ENCODE results near the gene DNAH2.
"Not testable (repeated sequence)": the region's sequence is repeated elsewhere in the genome, so short reads cannot be mapped to it uniquely, and the experiment has no call there.

Gene DNAH2

DNA sequence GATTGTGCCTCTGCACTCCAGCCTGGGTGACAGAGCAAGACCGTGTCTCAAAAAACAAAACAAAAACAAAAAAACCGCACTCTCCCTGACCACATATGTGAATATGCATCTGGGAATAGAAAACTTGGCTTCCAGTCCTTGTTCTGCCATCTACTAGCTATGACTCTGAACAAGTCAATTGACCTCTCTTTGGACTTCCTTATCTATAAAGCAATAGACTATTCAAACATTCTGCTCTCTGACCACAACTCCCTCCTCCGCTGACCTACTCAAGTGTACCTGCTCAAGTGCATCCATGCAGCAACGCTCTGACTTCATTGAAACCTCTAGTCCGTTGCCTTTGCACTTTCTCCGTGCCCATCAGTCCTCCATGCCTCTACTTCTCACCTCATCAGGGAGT is 63.9 kb downstream of the DNAH2 start:
- no peak for DNase-seq

DNA sequence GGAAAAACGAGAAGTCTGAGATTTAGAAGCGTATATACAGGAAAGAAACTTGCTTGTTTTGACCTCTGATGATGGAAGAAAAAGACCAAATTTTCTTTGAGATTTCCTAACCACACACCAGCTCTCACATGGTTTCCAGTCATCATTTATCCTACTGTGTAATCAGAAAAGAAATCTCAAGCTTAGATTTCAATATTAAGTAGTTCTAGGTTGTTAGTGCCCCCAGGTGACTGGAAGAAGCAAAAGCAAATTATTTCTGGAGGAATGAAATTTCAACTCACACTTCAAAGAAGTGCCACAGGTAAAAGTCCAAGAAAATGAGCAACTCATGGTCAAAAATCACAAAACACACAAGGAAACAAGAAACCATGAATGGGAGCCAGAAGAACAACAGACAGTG is 64.7 kb downstream of the DNAH2 start:
- DNase-seq, result no peak

GRCh38 chr17:7786866-7787265 is 69.3 kb downstream of the DNAH2 start:
- DNase-seq, result no peak

GRCh38 chr17:7789131-7789530 is 71.6 kb downstream of the DNAH2 start:
- no peak for DNase-seq

- no peak for DNase-seq
These were observed 72.6 kb downstream of the DNAH2 start for GRCh38 chr17:7790150-7790549.

DNA sequence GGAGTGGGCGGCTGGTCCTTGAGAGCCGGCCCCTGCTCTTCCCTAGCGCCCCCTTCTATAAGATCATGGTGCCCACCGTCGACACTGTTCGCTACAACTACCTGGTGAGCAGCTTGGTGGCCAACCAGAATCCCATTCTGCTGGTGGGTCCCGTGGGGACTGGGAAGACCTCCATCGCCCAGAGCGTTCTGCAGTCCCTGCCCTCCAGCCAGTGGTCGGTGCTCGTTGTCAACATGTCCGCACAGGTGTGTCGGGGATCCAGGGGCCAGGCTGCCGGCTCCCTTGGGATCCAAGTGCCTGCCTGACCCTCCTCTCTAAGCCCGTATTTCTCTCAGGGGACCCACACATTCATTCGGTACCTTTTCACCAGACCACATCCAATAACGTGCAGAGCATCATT is 75.1 kb downstream of the DNAH2 start:
- no peak for DNase-seq

GRCh38 chr17:7794075-7794663 is 76.6 kb downstream of the DNAH2 start:
- DNase-seq, result no peak

DNA sequence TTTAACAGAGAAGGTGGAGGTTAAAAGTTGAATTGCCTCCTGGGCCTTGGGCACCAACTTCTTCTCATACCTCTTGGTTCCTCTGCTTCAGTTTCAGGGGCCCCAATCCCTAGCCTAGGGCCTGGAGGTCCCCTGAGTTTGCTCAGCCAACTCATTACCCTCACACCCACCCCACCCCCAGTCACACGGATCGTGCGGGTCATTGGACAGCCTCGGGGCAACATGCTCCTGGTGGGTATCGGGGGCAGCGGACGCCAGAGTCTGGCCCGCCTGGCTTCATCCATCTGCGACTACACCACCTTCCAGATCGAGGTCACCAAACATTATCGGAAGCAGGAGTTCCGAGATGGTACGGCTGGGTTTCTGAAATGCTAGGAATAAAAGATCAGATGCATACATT is 80.4 kb downstream of the DNAH2 start:
- DNase-seq, result no peak

DNA sequence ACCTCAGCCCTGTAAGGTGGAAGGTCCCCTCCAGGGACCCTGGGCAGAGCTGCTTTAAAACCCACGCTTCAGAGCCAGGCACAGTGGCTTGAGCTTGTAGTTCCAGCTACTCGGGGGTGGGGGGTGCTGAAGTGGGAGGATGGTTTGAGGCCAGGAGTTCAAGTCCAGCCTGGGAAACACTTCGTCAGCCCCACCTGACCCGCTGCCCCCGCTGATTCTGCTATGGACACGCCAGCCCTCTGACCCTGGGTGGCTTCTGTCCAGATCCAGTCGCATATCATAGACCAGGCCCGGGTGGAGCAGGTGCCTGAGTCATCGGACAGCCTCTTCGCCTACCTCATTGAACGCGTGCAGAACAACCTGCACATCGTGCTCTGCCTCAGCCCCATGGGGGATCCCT is 81.3 kb downstream of the DNAH2 start:
- no peak for DNase-seq

DNA sequence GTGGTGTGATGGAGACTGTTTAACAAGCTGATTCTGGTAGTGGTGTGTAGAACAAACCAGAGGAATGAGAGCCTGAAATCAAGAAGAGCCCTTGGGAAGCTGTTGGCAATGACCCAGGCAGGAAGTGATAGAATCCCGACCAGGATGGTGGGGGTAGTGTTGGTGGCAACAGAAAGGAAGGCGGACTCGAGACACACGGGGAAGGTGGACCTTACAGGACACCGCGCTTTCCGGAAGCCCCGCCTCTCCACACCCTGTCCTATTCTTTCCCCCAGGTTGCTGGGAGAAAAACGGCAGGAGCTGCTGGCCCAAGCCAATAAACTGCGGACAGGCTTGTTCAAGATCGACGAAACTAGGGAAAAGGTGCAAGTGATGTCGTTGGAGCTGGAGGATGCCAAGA is 86.4 kb downstream of the DNAH2 start:
- no peak for DNase-seq

GRCh38 chr17:7806587-7806986 is 89.0 kb downstream of the DNAH2 start:
- DNase-seq, result no peak

- no peak for DNase-seq
These were observed 89.7 kb downstream of the DNAH2 start for GRCh38 chr17:7807206-7807605.

DNA sequence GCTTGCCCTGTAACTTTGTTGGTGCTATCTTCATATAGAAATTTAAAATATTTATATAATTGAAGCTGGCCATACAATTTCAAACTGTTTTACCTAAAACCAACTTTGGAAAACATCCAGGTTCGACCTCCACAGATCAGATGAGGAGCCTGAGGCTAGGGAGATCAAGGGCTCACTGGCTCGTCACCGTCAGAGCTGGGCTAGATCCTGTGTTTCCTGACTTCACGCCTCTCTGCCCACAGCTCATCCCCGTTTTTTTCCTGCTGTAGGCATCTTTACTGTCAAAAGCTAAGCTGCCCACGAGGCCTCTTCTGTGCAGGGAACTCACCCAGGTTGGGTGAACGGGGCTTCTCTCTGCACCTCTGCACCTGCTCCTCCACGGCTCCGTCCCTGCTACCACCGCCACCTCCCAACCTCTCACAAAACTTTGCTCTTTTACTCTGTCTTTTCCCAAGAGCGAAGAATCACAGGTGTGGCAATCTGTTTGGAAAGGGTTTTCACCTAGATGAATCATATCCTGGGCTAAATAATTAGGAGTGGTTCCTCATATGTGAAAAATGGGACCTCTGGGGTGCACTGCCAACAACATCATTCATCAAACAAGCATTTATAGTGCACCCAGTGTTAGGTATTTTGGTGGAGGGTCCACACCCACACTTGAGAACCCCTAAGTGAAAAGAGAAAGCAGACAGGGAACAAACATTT is 91.7 kb downstream of the DNAH2 start:
- DNase-seq, result no peak

DNA sequence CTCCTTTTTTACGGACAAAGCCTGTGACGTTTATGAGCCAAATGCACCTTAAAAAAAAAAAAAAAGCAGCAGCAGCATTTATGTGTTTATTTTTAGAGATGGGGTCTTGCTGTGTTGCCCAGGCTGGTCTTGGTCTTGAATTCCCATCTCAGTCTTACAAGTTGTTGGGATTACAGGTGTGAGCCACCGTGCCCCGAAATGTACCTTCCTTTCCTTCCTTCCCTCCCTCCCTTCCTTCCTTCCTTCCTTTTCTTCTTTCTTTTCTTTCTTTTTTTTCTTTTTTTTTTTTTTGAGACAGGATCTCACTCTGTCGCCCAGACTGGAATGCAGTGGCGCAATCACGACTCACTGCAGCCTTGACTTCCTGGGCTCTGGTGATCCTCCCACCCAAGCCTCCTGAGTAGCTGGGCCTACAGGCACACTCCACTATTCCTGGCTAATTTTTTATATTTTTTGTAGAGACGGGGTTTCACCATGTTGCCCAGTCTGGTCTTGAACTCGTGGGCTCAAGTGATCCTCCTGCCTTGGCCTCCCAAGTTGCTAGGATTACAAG is 92.3 kb downstream of the DNAH2 start:
- not testable (repeated sequence) for DNase-seq

- DNase-seq, result no peak
These were observed 93.7 kb downstream of the DNAH2 start for GRCh38 chr17:7811251-7811650.

DNA sequence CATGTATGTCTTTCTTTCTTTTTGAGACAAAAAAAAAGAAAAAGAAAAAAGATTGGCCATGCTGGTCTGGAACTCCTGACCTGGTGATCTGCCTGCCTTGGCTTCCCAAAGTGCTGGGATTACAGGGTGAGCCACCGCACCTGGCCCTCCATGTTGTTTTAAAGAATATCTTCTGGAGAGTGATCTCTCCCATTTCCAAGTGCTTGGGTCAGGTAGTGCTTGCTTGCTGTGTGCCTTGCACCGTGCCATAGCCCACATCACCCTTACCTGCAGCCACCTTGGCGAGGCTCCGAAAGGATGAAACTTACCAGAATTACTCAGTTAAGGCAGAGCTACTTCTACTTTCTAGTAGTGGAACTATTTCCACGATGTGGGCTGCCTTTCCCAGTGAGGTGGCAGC is 97.4 kb downstream of the DNAH2 start:
- no peak for DNase-seq

DNA sequence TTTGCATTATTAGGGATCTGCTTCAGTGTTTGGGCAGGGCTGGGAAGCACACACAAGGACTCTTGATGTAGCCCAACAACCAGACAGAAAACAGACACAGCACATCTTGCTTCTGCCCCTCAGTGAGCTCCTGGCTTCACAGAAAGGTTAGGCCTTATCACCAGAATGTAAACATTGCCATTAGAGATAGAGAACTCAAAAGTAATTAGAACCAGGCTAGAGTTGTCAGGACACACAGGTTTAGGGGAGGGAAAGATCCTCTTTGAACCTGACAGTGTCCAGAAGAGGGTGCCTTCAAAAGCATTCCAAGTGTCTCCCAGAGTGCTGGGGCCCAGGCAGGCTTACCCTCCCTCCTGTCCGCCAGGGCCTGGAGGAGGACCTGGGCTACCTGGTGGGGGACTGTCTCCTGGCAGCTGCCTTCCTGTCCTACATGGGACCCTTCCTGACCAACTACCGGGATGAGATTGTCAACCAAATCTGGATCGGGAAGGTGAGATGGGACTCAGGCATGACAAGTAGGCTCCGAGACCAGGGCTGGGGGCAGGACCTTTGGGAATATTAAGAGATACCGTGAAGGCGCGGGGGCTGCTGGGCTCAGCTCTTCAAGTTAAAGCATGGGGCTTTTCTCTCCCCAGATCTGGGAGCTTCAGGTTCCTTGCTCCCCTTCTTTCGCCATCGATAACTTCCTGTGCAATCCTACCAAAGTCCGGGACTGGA is 99.5 kb downstream of the DNAH2 start:
- DNase-seq, result no peak

- no peak for DNase-seq
These were observed 100.1 kb downstream of the DNAH2 start for GRCh38 chr17:7817643-7817964.

GRCh38 chr17:7818026-7818425 is 100.5 kb downstream of the DNAH2 start:
- no peak for DNase-seq

DNA sequence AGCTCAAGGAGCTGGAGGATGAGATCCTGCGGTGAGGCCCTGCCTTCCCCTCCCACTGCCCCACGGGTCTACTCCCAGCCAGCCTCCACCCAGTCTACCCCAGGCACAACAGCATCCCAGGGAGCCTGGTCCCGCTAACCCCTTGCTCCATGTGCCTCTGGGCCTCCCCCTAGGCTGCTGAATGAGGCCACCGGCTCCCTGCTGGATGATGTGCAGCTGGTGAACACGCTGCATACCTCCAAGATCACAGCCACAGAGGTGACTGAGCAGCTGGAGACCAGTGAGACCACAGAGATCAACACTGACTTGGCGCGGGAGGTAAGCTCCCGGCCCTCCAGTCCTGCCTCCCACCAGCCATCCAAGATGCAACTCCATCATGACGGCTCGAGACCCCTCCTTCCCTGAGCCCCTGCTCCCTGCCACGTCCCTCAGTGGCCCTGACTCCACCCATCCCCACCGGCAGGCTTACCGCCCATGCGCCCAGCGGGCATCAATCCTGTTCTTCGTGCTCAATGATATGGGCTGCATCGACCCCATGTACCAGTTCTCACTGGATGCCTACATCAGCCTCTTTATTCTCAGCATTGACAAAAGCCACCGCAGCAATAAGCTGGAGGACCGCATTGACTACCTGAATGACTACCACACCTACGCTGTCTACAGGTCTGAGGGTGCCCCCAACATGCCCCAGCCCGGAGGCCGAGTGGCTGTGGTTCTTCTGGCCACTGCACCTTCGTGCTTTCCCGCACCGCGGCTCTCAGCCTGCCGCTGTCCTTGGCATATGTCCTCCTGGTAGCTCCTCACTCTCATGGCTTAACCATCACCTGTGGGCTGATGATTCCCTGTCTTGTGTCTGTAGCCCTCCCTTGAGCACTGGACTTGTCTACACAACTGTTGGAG is 101.5 kb downstream of the DNAH2 start:
- DNase-seq, result no peak

- no peak for DNase-seq
These were observed 102.7 kb downstream of the DNAH2 start for GRCh38 chr17:7820231-7820630.

- no peak for DNase-seq
These were observed 104.6 kb downstream of the DNAH2 start for GRCh38 chr17:7822126-7822525.

GRCh38 chr17:7823581-7824001 is 106.0 kb downstream of the DNAH2 start:
- DNase-seq, result no peak
